H1 (cell line): ENCODE measurements around the gene ASIC2. TPM values are rescaled to one million over a fixed set of nuclear protein-coding genes. Genes with fewer than 3 reads are reported as not detected.

Experiments used
- CTCF ChIA-PET: fragments of 300-600 bp; sonication (Branson Sonifier 250); formaldehyde crosslinking; loops from one replicate; lab custom pipeline; 2021; ENCODE audit not compliant: partially characterized antibody; lab: Charles Lee
- POLR2A ChIA-PET: fragments of 300-600 bp; sonication (Branson Sonifier 250); formaldehyde crosslinking; loops from one replicate; lab custom pipeline; 2021; ENCODE audit warnings: inconsistent platforms; ENCODE audit not compliant: partially characterized antibody; lab: Charles Lee
- DNase-seq, 2 experiments: peaks; one replicate each; pipeline versions ENCODE4 v3.0.0 to v3.0.0-alpha.2; 2010 to 2022; ENCODE audit warnings: low spot score in 2 of 2, low read depth in 1 of 2, mixed read lengths in 1 of 2
- FAIRE-seq: peaks from 2 replicates; lab custom pipeline; 2011; peaks lifted over from hg19 to GRCh38; lab: Jason Lieb, UNC
- H2AFZ ChIP-seq: 2 replicates; pipeline ENCODE4 v1.8.1; 2012; ENCODE audit warnings: low read length, inconsistent platforms
- H2AK5ac ChIP-seq: 2 replicates; pipeline ENCODE4 v1.6.1; 2013; ENCODE audit warnings: low read depth, low read length
- H2BK120ac ChIP-seq: replicated peaks from 2 replicates; pipeline ENCODE3; 2013; ENCODE audit warnings: low read depth, low read length, inconsistent platforms
- H2BK12ac ChIP-seq: 2 replicates; pipeline ENCODE4 v1.6.1; 2013; ENCODE audit warnings: low read depth, low read length
- H2BK15ac ChIP-seq: 2 replicates; pipeline ENCODE4 v1.6.1; 2013; ENCODE audit warnings: low read length
- H2BK20ac ChIP-seq: 2 replicates; pipeline ENCODE4 v1.6.1; 2013; ENCODE audit warnings: low read length
- H2BK5ac ChIP-seq: 2 replicates; pipeline ENCODE4 v1.6.1; 2013; ENCODE audit warnings: low read depth, low read length
- H3K14ac ChIP-seq: 2 replicates; pipeline ENCODE4 v1.6.1; 2013; ENCODE audit warnings: inconsistent platforms; ENCODE audit not compliant: insufficient read length
- H3K18ac ChIP-seq: 2 replicates; pipeline ENCODE4 v1.6.1; 2013; ENCODE audit warnings: low read length; ENCODE audit errors: extremely low read depth
- H3K23ac ChIP-seq: 2 replicates; pipeline ENCODE4 v1.6.1; 2013; ENCODE audit warnings: inconsistent platforms; ENCODE audit not compliant: insufficient read length
- H3K23me2 ChIP-seq: 2 replicates; pipeline ENCODE4 v1.6.1; 2013; ENCODE audit warnings: low read depth, low read length
- H3K27ac ChIP-seq: 2 replicates; pipeline ENCODE4 v1.6.1; 2011; ENCODE audit warnings: low read depth, low read length, inconsistent platforms
- H3K27me3 ChIP-seq, 4 experiments: replicated peaks in 1 of 4; 1 replicate in 1 of 4; 2 replicates in 3 of 4; pipeline versions ENCODE4 v1.6.1 to v1.8.1; 2011 to 2013; ENCODE audit warnings: low read length in 3 of 4, mild to moderate bottlenecking in 3 of 4, inconsistent platforms in 2 of 4, mixed read lengths in 2 of 4, moderate library complexity in 1 of 4; ENCODE audit not compliant: control insufficient read depth in 3 of 4, insufficient read depth in 3 of 4; ENCODE audit errors: extremely low read depth in 1 of 4
- H3K36me3 ChIP-seq, 4 experiments: 2 replicates each; pipeline versions ENCODE4 v1.6.1 to v1.8.1; 2011 to 2013; ENCODE audit warnings: mild to moderate bottlenecking in 4 of 4, low read length in 3 of 4, moderate library complexity in 2 of 4, control low read depth in 1 of 4, inconsistent platforms in 1 of 4; ENCODE audit not compliant: insufficient read depth in 4 of 4, control insufficient read depth in 2 of 4
- H3K4ac ChIP-seq: replicated peaks from 2 replicates; pipeline ENCODE3; 2013; ENCODE audit warnings: low read length, low read depth, mixed read lengths, inconsistent platforms; ENCODE audit not compliant: insufficient read length
- H3K4me1 ChIP-seq, 4 experiments: replicated peaks in 1 of 4; 1 replicate in 1 of 4; 2 replicates in 3 of 4; pipeline versions ENCODE4 v1.6.1 to v1.8.1; 2011 to 2013; ENCODE audit warnings: low read length in 3 of 4, inconsistent platforms in 2 of 4, mixed read lengths in 1 of 4; ENCODE audit not compliant: insufficient read depth in 4 of 4, control insufficient read depth in 3 of 4
- H3K4me2 ChIP-seq, 2 experiments: 2 replicates each; pipeline versions ENCODE4 v1.6.1 to v1.8.1; 2011 to 2013; ENCODE audit warnings: low read depth in 2 of 2, low read length in 2 of 2, control low read depth in 1 of 2, inconsistent platforms in 1 of 2, mild to moderate bottlenecking in 1 of 2; ENCODE audit not compliant: insufficient read depth in 1 of 2
- H3K4me3 ChIP-seq, 4 experiments: fragments of 200-600, 300-600 bp in 1 of 4; sonication (generic), shearing (Covaris generic), sonication (Bioruptor Twin) in 1 of 4; 2 replicates each; pipeline versions ENCODE4 v1.5.1 to v1.8.1; 2011 to 2016; ENCODE audit warnings: low read length in 4 of 4, low read depth in 3 of 4, control low read depth in 2 of 4, inconsistent platforms in 2 of 4, mild to moderate bottlenecking in 2 of 4, mixed read lengths in 1 of 4, moderate library complexity in 1 of 4; ENCODE audit not compliant: insufficient read depth in 2 of 4; ENCODE audit errors: extremely low read depth in 1 of 4
- H3K56ac ChIP-seq: replicated peaks from 2 replicates; pipeline ENCODE3; 2013; ENCODE audit warnings: low read depth, mild to moderate bottlenecking, mixed read lengths, low read length, inconsistent platforms; ENCODE audit not compliant: insufficient read length
- H3K79me1 ChIP-seq: 2 replicates; pipeline ENCODE4 v1.6.1; 2013; ENCODE audit warnings: low read depth, low read length, control low read depth
- H3K79me2 ChIP-seq, 2 experiments: 2 replicates each; pipeline versions ENCODE4 v1.6.1 to v1.8.1; 2012 to 2013; ENCODE audit warnings: low read length in 2 of 2, mild to moderate bottlenecking in 2 of 2, inconsistent platforms in 1 of 2; ENCODE audit not compliant: insufficient read depth in 2 of 2, control insufficient read depth in 1 of 2
- H3K9ac ChIP-seq, 4 experiments: replicated peaks in 1 of 4; 1 replicate in 1 of 4; 2 replicates in 3 of 4; pipeline versions ENCODE4 v1.6.1 to v1.8.1; 2011 to 2013; ENCODE audit warnings: low read depth in 3 of 4, low read length in 3 of 4, control low read depth in 2 of 4, mild to moderate bottlenecking in 2 of 4, moderate library complexity in 2 of 4, inconsistent platforms in 1 of 4; ENCODE audit errors: extremely low read depth in 1 of 4
- H3K9me3 ChIP-seq, 2 experiments: 2 replicates each; pipeline versions ENCODE4 v1.6.1 to v1.8.1; 2012 to 2013; ENCODE audit warnings: mild to moderate bottlenecking in 2 of 2, moderate library complexity in 2 of 2, control low read depth in 1 of 2, inconsistent platforms in 1 of 2, low read depth in 1 of 2, low read length in 1 of 2, mixed read lengths in 1 of 2; ENCODE audit not compliant: insufficient read depth in 2 of 2
- H4K20me1 ChIP-seq, 2 experiments: replicated peaks in 1 of 2; 2 replicates each; pipeline versions ENCODE3 to v1.8.1; 2011 to 2013; ENCODE audit warnings: inconsistent platforms in 2 of 2, low read length in 2 of 2, mild to moderate bottlenecking in 1 of 2; ENCODE audit not compliant: insufficient read depth in 2 of 2, control insufficient read depth in 1 of 2
- H4K5ac ChIP-seq: 2 replicates; pipeline ENCODE4 v1.6.1; 2013; ENCODE audit warnings: low read length, low read depth, mixed read lengths, inconsistent platforms; ENCODE audit not compliant: insufficient read length
- H4K8ac ChIP-seq: 2 replicates; pipeline ENCODE4 v1.8.0; 2013; ENCODE audit warnings: mild to moderate bottlenecking, moderate library complexity, low read length, inconsistent platforms; ENCODE audit not compliant: insufficient read depth; ENCODE audit errors: extremely low read depth
- H4K91ac ChIP-seq: replicated peaks from 2 replicates; pipeline ENCODE3; 2013; ENCODE audit warnings: low read length, mixed read lengths, inconsistent platforms; ENCODE audit not compliant: insufficient read length
- WGBS, 2 experiments: shearing (Covaris generic) in 1 of 2; methylation state at CpG; one replicate each; pipeline versions ENCODE4 v1.1.6 to v1.1.7; 2013 to 2015; ENCODE audit warnings: low lambda C conversion rate in 2 of 2, mixed read lengths in 2 of 2, inconsistent platforms in 1 of 2, low coverage in 1 of 2, missing lambda C conversion rate in 1 of 2; ENCODE audit not compliant: insufficient replicate concordance in 2 of 2, insufficient coverage in 1 of 2, insufficient read length in 1 of 2; ENCODE audit errors: extremely low coverage in 1 of 2, missing lambda C conversion rate in 1 of 2; 5-methylcytosine and 5-hydroxymethylcytosine counted together
- polyA plus RNA-seq, 7 experiments: library from polyadenylated mRNA; depleted of rRNA in 3 of 7; stranded (reverse) in 5 of 7; unstranded in 2 of 7; fragments of >200 nt in 5 of 7; fragments of 200-250 nt in 2 of 7; gene quantifications; 1 replicate in 5 of 7; 2 replicates in 1 of 7; 4 replicates in 1 of 7; pipeline versions ENCODE4 v1.2.1 to v1.2.3, GENCODE V29; 2011 to 2013; ENCODE audit warnings: missing spikeins in 2 of 7, mixed read lengths in 2 of 7
- total RNA-seq: library from RNA; stranded (reverse); fragmentation: NEBNext Ultra II Directional; extraction: Animal tissue kit (Norgen Biotek cat#: 25700); gene quantifications from 2 replicates; pipeline ENCODE4 v1.2.1, GENCODE V29; 2021

The ASIC2 gene
- total and polyA plus RNA-seq, 2 of the 8 experiments (the other 6 are each of a cell fraction or from before 2014, with no cell fraction given), result 0.86 to 1.2 TPM

GRCh38 chr17:33045216-33045615 is 247.9 kb downstream of the ASIC2 start:
- CTCF ChIA-PET, result interaction anchor here (1.0 to 2.7 kb wide), 3 partner anchors 8 to 43 kb away, joined by 3 to 16 read pairs (median 7); no protein-coding TSS in a partner anchor

More at GRCh38 chr17:33045216-33045615, 247.9 kb downstream of the ASIC2 start:
- H3K23ac ChIP-seq, result no peak overlapping the region
- no peak overlapping the region for H4K5ac ChIP-seq
- no peak overlapping the region for H3K9ac ChIP-seq
- H4K20me1 ChIP-seq, result no peaks in the 10 kb centered on the region
- H3K4me3 ChIP-seq, result no peak overlapping the region
- H3K27ac ChIP-seq, result no peak overlapping the region
- no peak overlapping the region for H2AFZ ChIP-seq
- H3K9me3 ChIP-seq, result no peaks in the 10 kb centered on the region
- H3K79me1 ChIP-seq, result no peaks in the 10 kb centered on the region
- no peak overlapping the region for H3K56ac ChIP-seq
- no peak overlapping the region for H3K18ac ChIP-seq
- H2BK20ac ChIP-seq, result no peak overlapping the region
- H3K27me3 ChIP-seq, result no peaks in the 10 kb centered on the region; a peak in 1 of 7 replicates
- no peak for DNase-seq
- no peaks in the 10 kb centered on the region for H3K36me3 ChIP-seq
- no peak overlapping the region for H4K8ac ChIP-seq
- 87% methylated on average over 9 of the region's 11 CpGs; no CpG with 5 or more reads in 1 of the 2 experiments for WGBS, 2 experiments
- no peak overlapping the region for H3K14ac ChIP-seq
- no peak overlapping the region for H3K4ac ChIP-seq
- H2BK5ac ChIP-seq, result no peak overlapping the region
- H3K23me2 ChIP-seq, result no peaks in the 10 kb centered on the region; the same call in 1 of the 2 replicates
- POLR2A ChIA-PET, result no interaction called here
- no peak overlapping the region for H2BK12ac ChIP-seq
- no peak overlapping the region for H2BK120ac ChIP-seq
- no peak overlapping the region for H2BK15ac ChIP-seq
- FAIRE-seq, result no peak
- H2AK5ac ChIP-seq, result no peak overlapping the region
- no peak overlapping the region for H4K91ac ChIP-seq
- H3K79me2 ChIP-seq, result no peaks in the 10 kb centered on the region
- H3K4me2 ChIP-seq, result no peak overlapping the region
- no peaks in the 10 kb centered on the region for H3K4me1 ChIP-seq
